HUDEP-2 (cell line): ENCODE data around the gene C1QTNF2.

Source experiments
- DNase-seq, 76 experiments: peaks; one replicate each; lab custom pipeline; 2025; ENCODE audit not compliant: unreplicated experiment in 76 of 76; lab: John Stamatoyannopoulos, UW

Gene C1QTNF2

DNA sequence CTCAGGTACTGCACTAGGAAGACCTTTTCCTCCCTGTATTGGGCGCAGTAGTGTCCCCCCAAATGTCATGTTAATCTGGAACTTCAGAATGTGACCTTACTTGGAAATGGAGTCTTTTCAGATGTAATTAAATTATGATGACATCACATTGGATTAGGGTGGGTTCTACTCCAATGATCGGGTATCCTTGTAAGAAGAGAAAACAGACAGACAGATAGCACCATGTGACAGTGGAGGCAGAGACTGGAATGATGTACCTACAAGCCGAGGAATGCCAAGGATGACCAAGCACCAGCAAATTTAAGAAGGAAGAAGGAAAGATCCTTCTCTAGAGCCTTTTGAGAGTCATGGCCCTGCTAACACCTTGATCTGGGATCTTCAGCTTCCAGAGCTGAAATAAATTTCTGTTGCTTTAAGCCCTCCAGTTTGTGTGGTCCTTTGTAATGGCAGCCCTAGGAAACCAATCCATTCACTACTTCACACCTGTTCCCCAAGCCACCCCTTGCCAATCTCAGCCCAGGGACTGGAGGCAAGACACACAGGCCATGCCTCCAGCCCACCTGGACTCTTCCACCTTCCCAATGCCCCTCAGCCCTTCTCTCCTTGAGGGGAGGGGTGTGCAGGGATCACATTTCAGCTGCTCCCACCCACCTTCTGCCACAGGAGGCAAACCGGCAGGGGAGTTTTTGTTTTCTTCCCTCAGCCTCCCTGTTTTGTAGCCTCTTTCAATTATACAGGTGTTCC lies 59.7 kb downstream of the C1QTNF2 start:
- no peak for DNase-seq

DNA sequence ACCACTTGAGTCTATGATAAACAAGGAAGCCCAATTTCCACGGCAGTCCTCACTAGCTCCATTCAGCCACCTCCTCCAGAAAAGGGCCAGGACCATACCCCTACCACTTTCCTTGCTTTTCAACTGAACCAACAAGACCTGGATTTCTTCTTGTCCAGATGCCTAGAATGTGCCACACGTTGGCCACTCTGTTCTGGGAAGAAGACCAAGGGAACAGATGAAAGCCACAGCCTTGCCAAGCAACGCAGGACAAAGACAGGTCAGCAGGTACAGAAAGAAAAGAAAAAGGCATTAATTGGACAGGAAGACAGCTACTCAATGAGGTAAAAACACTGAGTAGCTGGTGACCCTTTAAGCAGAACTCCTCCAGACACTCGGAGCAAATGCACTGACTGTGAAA lies 60.3 kb downstream of the C1QTNF2 start:
- no peak for DNase-seq

DNA sequence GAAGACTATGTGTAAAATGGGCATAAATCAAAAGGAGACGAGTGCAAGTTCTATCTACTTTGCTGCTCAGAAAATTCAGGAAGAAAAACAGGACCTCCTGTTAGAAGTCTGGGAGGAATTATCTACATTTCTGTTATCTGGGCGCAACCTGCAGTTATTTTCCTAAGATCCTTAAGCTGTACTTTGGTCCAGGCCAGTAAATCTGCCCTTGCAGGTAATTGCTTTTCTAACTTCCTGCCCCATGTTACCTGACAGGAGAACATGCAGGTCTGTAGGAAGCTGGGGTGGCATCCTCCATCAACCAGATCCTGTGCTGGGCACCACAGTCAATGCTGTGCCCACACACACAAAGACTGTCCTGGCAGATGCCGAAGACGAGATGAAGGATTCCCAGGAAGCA lies 63.7 kb downstream of the C1QTNF2 start:
- DNase-seq, result no peak

DNA sequence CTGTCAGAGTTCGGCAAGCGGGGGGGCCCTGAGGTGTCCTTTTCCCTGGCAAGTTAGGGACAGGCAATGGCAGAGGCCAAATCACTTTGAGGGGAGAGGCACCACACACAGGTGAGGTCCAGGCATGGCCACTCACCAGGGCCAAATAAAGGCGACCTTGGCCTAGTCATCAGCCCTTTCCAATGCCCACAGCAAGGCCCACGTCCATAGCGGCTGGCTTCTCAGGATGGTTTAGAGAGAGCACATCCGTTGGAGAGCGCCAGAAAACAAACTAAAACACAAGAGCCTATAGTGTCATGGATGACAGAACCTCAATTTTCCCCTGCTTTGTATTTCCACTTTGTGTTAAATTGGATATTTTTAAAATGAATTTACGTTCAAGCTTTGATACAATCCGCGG lies 65.1 kb downstream of the C1QTNF2 start:
- no peak for DNase-seq

DNA sequence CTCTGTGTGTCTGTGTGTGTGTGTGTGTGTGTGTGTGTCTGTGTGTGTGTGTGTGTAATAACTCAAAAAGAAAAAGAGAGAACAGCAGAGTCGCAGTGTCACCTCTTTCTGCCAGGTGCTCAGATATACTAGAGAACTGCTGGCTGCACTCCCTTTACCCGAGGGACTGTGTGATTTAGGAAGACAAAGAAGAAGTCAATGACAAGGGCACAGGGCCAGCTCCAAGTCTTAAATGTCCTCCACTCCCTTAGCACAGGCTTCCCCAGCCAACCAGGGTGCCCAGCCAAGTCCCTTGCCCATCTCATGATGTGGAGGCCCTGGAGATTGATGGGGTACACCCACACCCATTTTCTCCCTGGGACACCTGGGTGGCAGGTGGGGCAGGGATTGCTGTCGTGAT lies 66.7 kb downstream of the C1QTNF2 start:
- no peak for DNase-seq

DNA sequence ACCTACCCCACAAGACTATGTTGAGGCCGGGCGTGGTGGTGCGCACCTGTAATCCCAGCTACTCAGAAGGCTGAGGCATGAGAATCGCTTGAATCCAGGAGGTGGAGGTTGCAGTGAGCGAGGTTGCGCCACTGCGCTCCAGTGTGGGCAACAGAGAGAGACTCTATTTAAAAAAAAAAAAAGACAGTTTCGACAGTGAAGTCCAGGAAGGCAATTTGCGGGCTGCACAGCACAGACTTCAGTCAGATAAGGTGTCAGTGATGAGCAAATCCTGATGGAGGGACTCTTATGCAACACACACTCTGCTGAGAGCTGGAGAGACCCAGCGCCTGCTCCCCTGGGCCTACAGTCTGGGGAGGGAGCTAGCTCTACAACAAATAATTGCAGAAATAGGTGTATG lies 72.2 kb downstream of the C1QTNF2 start:
- no peak for DNase-seq

DNA sequence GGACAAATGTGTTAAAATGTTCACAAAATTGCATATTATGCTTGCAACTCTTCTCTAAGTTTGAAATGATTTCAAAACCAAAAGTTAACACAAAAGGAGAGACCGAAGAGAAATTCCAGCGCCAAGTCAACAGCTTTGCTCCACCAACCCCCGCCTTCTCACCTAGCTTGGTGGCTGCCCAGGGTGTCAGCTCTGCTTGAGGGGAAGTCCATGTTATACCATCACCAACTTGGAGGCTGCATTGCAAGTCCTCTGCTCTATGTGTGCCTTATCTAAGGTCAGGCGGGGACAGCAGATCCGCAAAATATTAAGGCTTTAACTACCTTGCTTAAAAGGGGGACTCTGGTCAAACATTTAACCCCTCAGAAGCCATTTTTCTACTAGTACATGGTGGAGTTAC lies 72.7 kb downstream of the C1QTNF2 start:
- no peak for DNase-seq
